GM23248 (cell line): ENCODE results near the gene ZNF536.

ENCODE experiments used
- EZH2 ChIP-seq: fragments of 200-600 bp; sonication (generic); IDR thresholded peaks from 2 replicates; pipeline ENCODE4 v1.6.1; 2018; ENCODE audit warnings: antibody characterized with exemption, mild to moderate bottlenecking; ENCODE audit not compliant: insufficient read depth, poor library complexity, severe bottlenecking
- EZH2phosphoT487 ChIP-seq: fragments of 200-600 bp; sonication (generic); IDR thresholded peaks from 2 replicates; pipeline ENCODE4 v1.6.1; 2018; ENCODE audit warnings: antibody characterized with exemption, moderate library complexity, mild to moderate bottlenecking, low read depth; ENCODE audit not compliant: insufficient read depth

GRCh38 chr19:30341611-30342201, 30.5 kb upstream of the ZNF536 start:
- TF ChIP-seq EZH2phosphoT487 (no peak), EZH2 (no peak)
